HepG2 (cell line): Measurements from ENCODE around the gene PEX5L. TPM values are rescaled to one million over a fixed set of nuclear protein-coding genes. Genes with fewer than 3 reads are reported as not detected.

Experiments
- ATAC-seq: fragments of 200-7000 bp; cut with Tn5 transposase; 3 replicates; pipeline ENCODE4 v1.9.1; 2020; ENCODE audit warnings: mild to moderate bottlenecking, moderate library complexity
- BruUV-seq: library from RNA; stranded (reverse); fragments of 400-500 nt; replicated peaks from 2 replicates; lab custom pipeline; 2021; lab: Mats Ljungman, UMichigan
- CTCF ChIA-PET: fragments of 300-600 bp; formaldehyde crosslinking; extraction: SDS; loops from one replicate; lab custom pipeline; 2021; ENCODE audit warnings: low total read pairs, inconsistent platforms, low intra/inter-chr PET ratio; lab: Yijun Ruan, JAX
- POLR2A ChIA-PET: fragments of 350-600 bp; sonication (Branson Sonifier 250); formaldehyde crosslinking; loops from one replicate; lab custom pipeline; 2020; ENCODE audit warnings: antibody characterized with exemption, inconsistent platforms; lab: Yijun Ruan, JAX
- DNase-seq: peaks from one replicate; pipeline ENCODE4 v3.0.0-alpha.2; 2015; ENCODE audit warnings: low spot score
- FAIRE-seq: peaks from 3 replicates; lab custom pipeline; 2011; peaks lifted over from hg19 to GRCh38; lab: Jason Lieb, UNC
- H2AFZ ChIP-seq: one replicate; pipeline ENCODE4 v1.6.1; 2011; ENCODE audit warnings: low read length, inconsistent platforms
- H3K27ac ChIP-seq: fragments of 300-600 bp; 3 replicates; pipeline ENCODE4 v1.8.0; 2011; ENCODE audit warnings: mixed run types, mild to moderate bottlenecking, mixed read lengths, low read length, inconsistent platforms; ENCODE audit not compliant: insufficient read depth; ENCODE audit errors: extremely low read length
- H3K27me3 ChIP-seq, 2 experiments: fragments of 200-600 bp in 1 of 2; 2 replicates in 1 of 2; 3 replicates in 1 of 2; pipeline versions ENCODE4 v1.6.0 to v1.8.0; 2011; ENCODE audit warnings: low read length in 2 of 2, mild to moderate bottlenecking in 2 of 2, moderate library complexity in 2 of 2, inconsistent platforms in 1 of 2; ENCODE audit not compliant: insufficient read depth in 2 of 2, control insufficient read depth in 1 of 2
- H3K36me3 ChIP-seq, 2 experiments: fragments of 200-600 bp in 1 of 2; replicated peaks in 1 of 2; 2 replicates in 1 of 2; 3 replicates in 1 of 2; pipeline versions ENCODE4 v1.5.1 to v1.8.0; 2011; ENCODE audit warnings: low read length in 2 of 2, inconsistent platforms in 1 of 2; ENCODE audit not compliant: insufficient read depth in 2 of 2, control insufficient read depth in 1 of 2
- H3K4me1 ChIP-seq: 2 replicates; pipeline ENCODE4 v1.5.1; 2012; ENCODE audit warnings: low read length, inconsistent platforms; ENCODE audit not compliant: insufficient read depth
- H3K4me2 ChIP-seq: 2 replicates; pipeline ENCODE4 v1.6.0; 2011; ENCODE audit warnings: low read depth, low read length, inconsistent platforms
- H3K4me3 ChIP-seq, 3 experiments: fragments of 200-600 bp in 1 of 3; sonication (generic), shearing (Covaris generic) in 1 of 3; replicated peaks in 1 of 3; 2 replicates each; pipeline ENCODE4 v1.5.1; 2011 to 2016; ENCODE audit warnings: low read length in 3 of 3, inconsistent platforms in 2 of 3, low read depth in 2 of 3, mild to moderate bottlenecking in 2 of 3, control low read depth in 1 of 3, mixed read lengths in 1 of 3; ENCODE audit not compliant: insufficient read depth in 1 of 3
- H3K79me2 ChIP-seq: one replicate; pipeline ENCODE4 v1.6.1; 2011; ENCODE audit warnings: low read length, inconsistent platforms; ENCODE audit not compliant: insufficient read depth
- H3K9ac ChIP-seq: 2 replicates; pipeline ENCODE4 v1.6.0; 2011; ENCODE audit warnings: mild to moderate bottlenecking, low read depth, low read length, inconsistent platforms; ENCODE audit not compliant: insufficient read depth
- H3K9me3 ChIP-seq: 2 replicates; pipeline ENCODE4 v1.5.1; 2012; ENCODE audit warnings: mild to moderate bottlenecking, low read length
- H4K20me1 ChIP-seq: 2 replicates; pipeline ENCODE4 v1.6.0; 2011; ENCODE audit warnings: inconsistent platforms, mild to moderate bottlenecking, low read length, moderate library complexity; ENCODE audit not compliant: insufficient read depth
- ARHGAP35 ChIP-seq: sonication (generic); formaldehyde crosslinking; IDR thresholded peaks from 2 replicates; pipeline ENCODE4 v1.9.0; 2022; ENCODE audit warnings: mild to moderate bottlenecking, inconsistent platforms, moderate library complexity, missing genetic modification reagents, borderline replicate concordance
- DMAP1 ChIP-seq: IDR thresholded peaks from 2 replicates; pipeline ENCODE4 v1.6.1; 2016
- SRSF9 ChIP-seq: fragments of 200-400 bp; formaldehyde crosslinking; IDR thresholded peaks from 2 replicates; pipeline ENCODE4 v1.6.1; 2018; ENCODE audit warnings: borderline replicate concordance, mild to moderate bottlenecking, low read depth, low read length; ENCODE audit not compliant: insufficient read depth, poor library complexity, severe bottlenecking
- TCF7L2 ChIP-seq: IDR thresholded peaks from 2 replicates; pipeline ENCODE4 v1.6.1; 2011; ENCODE audit warnings: mild to moderate bottlenecking, low read depth, low read length, moderate library complexity
- TOE1 ChIP-seq: sonication (generic); formaldehyde crosslinking; IDR thresholded peaks from 2 replicates; pipeline ENCODE4 v1.4.0; 2020; ENCODE audit warnings: mild to moderate bottlenecking, missing genetic modification reagents
- ZBTB7B ChIP-seq: sonication (generic); formaldehyde crosslinking; IDR thresholded peaks from 2 replicates; pipeline ENCODE4 v1.4.0; 2020; ENCODE audit warnings: missing genetic modification reagents
- ZNF34 ChIP-seq: sonication (generic); formaldehyde crosslinking; IDR thresholded peaks from 2 replicates; pipeline ENCODE4 v1.4.0; 2020; ENCODE audit warnings: mild to moderate bottlenecking, missing genetic modification reagents, borderline replicate concordance
- ZNF569 ChIP-seq: sonication (generic); formaldehyde crosslinking; IDR thresholded peaks from 2 replicates; pipeline ENCODE4 v1.5.0; 2020; ENCODE audit warnings: mild to moderate bottlenecking, missing genetic modification reagents, moderate library complexity, borderline replicate concordance
- ZNF607 ChIP-seq: sonication (generic); formaldehyde crosslinking; IDR thresholded peaks from 2 replicates; pipeline ENCODE4 v1.5.1; 2020; ENCODE audit warnings: missing genetic modification reagents, mild to moderate bottlenecking, borderline replicate concordance
- ZNF616 ChIP-seq: sonication (generic); formaldehyde crosslinking; IDR thresholded peaks from 2 replicates; pipeline ENCODE4 v1.5.0; 2020; ENCODE audit warnings: low read depth, mild to moderate bottlenecking, missing genetic modification reagents
- ZNF644 ChIP-seq: IDR thresholded peaks from 2 replicates; pipeline ENCODE4 v1.6.1; 2016; ENCODE audit warnings: low read depth
- WGBS: methylation state at CpG from one replicate; pipeline ENCODE4 v1.1.6; 2017; ENCODE audit warnings: low lambda C conversion rate; 5-methylcytosine and 5-hydroxymethylcytosine counted together
- in situ Hi-C: cut with HindIII; loops from 2 replicates; pipeline ENCODE4 v1.10.0; 2017; ENCODE audit warnings: low pct_unique_long_range_greater_than_20kb; ENCODE audit not compliant: extremely low pct_ligation_motif_present
- intact Hi-C: fragments of 100-400 bp; cut with micrococcal nuclease; formaldehyde crosslinking; loops from one replicate; pipeline ENCODE4 v1.10.0; 2022; ENCODE audit not compliant: unreplicated experiment
- polyA plus RNA-seq, 8 experiments: library from polyadenylated mRNA; depleted of rRNA in 3 of 8; stranded (reverse) in 7 of 8; unstranded in 1 of 8; fragments of >200 nt; fragmentation: Illumina TruSeq in 4 of 8; extraction: Trizol in 4 of 8; gene quantifications; 2 replicates each; pipeline versions ENCODE4 v1.2.1 to v1.2.3, GENCODE V29; 2011 to 2016; ENCODE audit warnings: low read depth in 4 of 8, missing spikeins in 1 of 8, mixed read lengths in 1 of 8; ENCODE audit not compliant: insufficient read depth in 1 of 8
- total RNA-seq, 5 experiments: library from RNA; depleted of rRNA; stranded (reverse); fragments of >200 nt; fragmentation: Illumina TruSeq; extraction: Trizol; gene quantifications; 2 replicates each; pipeline ENCODE4 v1.2.3, GENCODE V29; 2016; ENCODE audit warnings: low read depth in 1 of 5
- TF ChIP-seq, protein P1 (sequence below): sonication (generic); formaldehyde crosslinking; IDR thresholded peaks from 2 replicates; pipeline ENCODE4 v1.4.0; 2020; ENCODE audit warnings: mild to moderate bottlenecking, low read depth, missing genetic modification reagents
- TF ChIP-seq, protein P2 (sequence below): sonication (generic); formaldehyde crosslinking; IDR thresholded peaks from 2 replicates; pipeline ENCODE4 v1.5.0; 2020; ENCODE audit warnings: mild to moderate bottlenecking, low read depth, missing genetic modification reagents, borderline replicate concordance
- TF ChIP-seq, protein P3 (sequence below): sonication (generic); formaldehyde crosslinking; IDR thresholded peaks from 2 replicates; pipeline ENCODE4 v1.8.0; 2022; ENCODE audit warnings: mild to moderate bottlenecking, missing genetic modification reagents
- TF ChIP-seq, protein P4 (sequence below): sonication (generic); formaldehyde crosslinking; IDR thresholded peaks from 2 replicates; pipeline ENCODE4 v1.8.0; 2023; ENCODE audit warnings: mild to moderate bottlenecking, missing genetic modification reagents
- TF ChIP-seq, protein P5 (sequence below): sonication (generic); formaldehyde crosslinking; IDR thresholded peaks from 2 replicates; pipeline ENCODE4 v1.5.0; 2020; ENCODE audit warnings: mild to moderate bottlenecking, missing genetic modification reagents

PEX5L gene
- total and polyA plus RNA-seq, 2 of the 13 experiments (the other 11 are each of a cell fraction or from before 2014, with no cell fraction given) = not detected

DNA sequence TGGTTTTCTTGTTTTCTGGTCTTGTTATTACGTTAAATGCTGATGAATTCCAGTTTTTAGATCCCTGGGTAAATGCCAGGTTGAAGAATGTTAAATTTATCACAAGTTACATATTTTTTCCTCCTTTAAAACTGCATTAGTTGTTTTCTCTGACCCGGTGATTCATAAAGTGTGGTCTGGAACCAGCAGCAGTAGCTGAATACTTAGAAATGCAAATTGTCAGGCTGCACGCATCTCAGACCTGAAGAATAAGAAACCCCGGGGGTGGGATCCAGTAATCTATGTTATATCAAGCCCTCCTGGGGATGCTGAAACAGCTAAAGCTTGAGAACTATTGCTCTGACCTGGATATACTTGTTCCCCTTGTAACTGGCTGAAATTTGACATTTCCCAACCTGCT lies 69.1 kb downstream of the PEX5L start (continued):
- TF ChIP-seq TOE1 (CRISPR knock-in tag) = no peak

DNA sequence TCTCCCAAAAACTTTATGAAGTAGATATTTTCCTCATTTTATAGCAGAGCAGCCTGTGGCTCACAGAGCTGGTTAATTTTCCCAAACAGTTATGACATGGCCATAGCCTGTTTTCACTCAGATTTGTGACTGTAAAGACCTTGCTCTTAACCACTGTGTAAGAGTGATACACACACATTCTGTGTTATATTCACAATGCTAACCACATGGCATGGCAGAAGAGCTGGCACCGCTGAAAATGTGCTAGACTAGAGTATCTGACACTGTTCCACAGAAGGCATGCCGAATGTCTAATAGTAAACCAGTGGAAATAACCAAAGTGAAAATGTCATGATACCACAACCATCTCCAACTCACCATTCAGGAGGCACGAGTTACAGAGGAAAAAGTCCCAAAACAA lies 71.8 kb downstream of the PEX5L start:
- in situ Hi-C loops = no loop called here
- no TSS peak for BruUV-seq
- CTCF ChIA-PET = no interaction called here
- Histone ChIP-seq H3K27ac (no peak overlapping the region), H3K4me2 (no peak overlapping the region), H3K79me2 (no peaks in the 10 kb centered on the region), H3K4me3 (no peak overlapping the region), H3K9me3 (no peaks in the 10 kb centered on the region), H3K9ac (no peak overlapping the region), H3K4me1 (no peaks in the 10 kb centered on the region), H3K36me3 (no peaks in the 10 kb centered on the region), H3K27me3 (no peaks in the 10 kb centered on the region), H2AFZ (no peak overlapping the region), H4K20me1 (no peaks in the 10 kb centered on the region)
- ATAC-seq = no peak
- DNase-seq = no peak
- WGBS = 0% methylated on average over 3 of the region's 3 CpGs
- intact Hi-C loops = no loop called here
- no peak for FAIRE-seq
- POLR2A ChIA-PET = no interaction called here
- TF ChIP-seq SRSF9 (no peak), ZNF616 (CRISPR knock-in tag) (no peak), ZNF34 (CRISPR knock-in tag) (no peak), ZNF644 (CRISPR knock-in tag) (no peak), DMAP1 (CRISPR knock-in tag) (no peak), ZNF569 (CRISPR knock-in tag) (no peak), ZBTB7B (CRISPR knock-in tag) (no peak), TCF7L2 (no peak), ZNF607 (no peak), ARHGAP35 (CRISPR knock-in tag) (no peak)
- TF ChIP-seq, protein P1, sequence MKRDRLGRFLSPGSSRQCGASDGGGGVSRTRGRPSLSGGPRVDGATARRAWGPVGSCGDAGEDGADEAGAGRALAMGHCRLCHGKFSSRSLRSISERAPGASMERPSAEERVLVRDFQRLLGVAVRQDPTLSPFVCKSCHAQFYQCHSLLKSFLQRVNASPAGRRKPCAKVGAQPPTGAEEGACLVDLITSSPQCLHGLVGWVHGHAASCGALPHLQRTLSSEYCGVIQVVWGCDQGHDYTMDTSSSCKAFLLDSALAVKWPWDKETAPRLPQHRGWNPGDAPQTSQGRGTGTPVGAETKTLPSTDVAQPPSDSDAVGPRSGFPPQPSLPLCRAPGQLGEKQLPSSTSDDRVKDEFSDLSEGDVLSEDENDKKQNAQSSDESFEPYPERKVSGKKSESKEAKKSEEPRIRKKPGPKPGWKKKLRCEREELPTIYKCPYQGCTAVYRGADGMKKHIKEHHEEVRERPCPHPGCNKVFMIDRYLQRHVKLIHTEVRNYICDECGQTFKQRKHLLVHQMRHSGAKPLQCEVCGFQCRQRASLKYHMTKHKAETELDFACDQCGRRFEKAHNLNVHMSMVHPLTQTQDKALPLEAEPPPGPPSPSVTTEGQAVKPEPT (CRISPR knock-in tag) = no peak
- TF ChIP-seq, protein P2, sequence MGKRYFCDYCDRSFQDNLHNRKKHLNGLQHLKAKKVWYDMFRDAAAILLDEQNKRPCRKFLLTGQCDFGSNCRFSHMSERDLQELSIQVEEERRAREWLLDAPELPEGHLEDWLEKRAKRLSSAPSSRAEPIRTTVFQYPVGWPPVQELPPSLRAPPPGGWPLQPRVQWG = no peak
- TF ChIP-seq, protein P3, sequence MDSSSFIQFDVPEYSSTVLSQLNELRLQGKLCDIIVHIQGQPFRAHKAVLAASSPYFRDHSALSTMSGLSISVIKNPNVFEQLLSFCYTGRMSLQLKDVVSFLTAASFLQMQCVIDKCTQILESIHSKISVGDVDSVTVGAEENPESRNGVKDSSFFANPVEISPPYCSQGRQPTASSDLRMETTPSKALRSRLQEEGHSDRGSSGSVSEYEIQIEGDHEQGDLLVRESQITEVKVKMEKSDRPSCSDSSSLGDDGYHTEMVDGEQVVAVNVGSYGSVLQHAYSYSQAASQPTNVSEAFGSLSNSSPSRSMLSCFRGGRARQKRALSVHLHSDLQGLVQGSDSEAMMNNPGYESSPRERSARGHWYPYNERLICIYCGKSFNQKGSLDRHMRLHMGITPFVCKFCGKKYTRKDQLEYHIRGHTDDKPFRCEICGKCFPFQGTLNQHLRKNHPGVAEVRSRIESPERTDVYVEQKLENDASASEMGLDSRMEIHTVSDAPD (CRISPR knock-in tag) = no peak
- TF ChIP-seq, protein P4, sequence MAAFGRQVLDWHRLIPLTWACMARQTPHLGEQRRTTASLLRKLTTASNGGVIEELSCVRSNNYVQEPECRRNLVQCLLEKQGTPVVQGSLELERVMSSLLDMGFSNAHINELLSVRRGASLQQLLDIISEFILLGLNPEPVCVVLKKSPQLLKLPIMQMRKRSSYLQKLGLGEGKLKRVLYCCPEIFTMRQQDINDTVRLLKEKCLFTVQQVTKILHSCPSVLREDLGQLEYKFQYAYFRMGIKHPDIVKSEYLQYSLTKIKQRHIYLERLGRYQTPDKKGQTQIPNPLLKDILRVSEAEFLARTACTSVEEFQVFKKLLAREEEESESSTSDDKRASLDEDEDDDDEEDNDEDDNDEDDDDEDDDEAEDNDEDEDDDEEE (CRISPR knock-in tag) = no peak
- TF ChIP-seq, protein P5, sequence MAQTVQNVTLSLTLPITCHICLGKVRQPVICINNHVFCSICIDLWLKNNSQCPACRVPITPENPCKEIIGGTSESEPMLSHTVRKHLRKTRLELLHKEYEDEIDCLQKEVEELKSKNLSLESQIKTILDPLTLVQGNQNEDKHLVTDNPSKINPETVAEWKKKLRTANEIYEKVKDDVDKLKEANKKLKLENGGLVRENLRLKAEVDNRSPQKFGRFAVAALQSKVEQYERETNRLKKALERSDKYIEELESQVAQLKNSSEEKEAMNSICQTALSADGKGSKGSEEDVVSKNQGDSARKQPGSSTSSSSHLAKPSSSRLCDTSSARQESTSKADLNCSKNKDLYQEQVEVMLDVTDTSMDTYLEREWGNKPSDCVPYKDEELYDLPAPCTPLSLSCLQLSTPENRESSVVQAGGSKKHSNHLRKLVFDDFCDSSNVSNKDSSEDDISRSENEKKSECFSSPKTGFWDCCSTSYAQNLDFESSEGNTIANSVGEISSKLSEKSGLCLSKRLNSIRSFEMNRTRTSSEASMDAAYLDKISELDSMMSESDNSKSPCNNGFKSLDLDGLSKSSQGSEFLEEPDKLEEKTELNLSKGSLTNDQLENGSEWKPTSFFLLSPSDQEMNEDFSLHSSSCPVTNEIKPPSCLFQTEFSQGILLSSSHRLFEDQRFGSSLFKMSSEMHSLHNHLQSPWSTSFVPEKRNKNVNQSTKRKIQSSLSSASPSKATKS (CRISPR knock-in tag) = no peak
